Choroid plexus epithelial cell (primary cell): Measurements from ENCODE around the gene MAST2.

ENCODE experiments used
- DNase-seq: peaks from one replicate; pipeline ENCODE4 v3.0.0-alpha.2; 2010; ENCODE audit warnings: low read depth
- H3K4me3 ChIP-seq: 2 replicates; pipeline ENCODE4 v1.5.1; 2011; ENCODE audit warnings: low read depth, mild to moderate bottlenecking, control low read depth, low read length, moderate library complexity
- TF ChIP-seq, protein P1 (sequence below): conservative IDR thresholded peaks from 2 replicates; pipeline ENCODE4 v1.5.1; 2011; ENCODE audit warnings: low read depth, mild to moderate bottlenecking, control low read depth, inconsistent platforms, low read length, moderate library complexity

The MAST2 gene

GRCh38 chr1:45883658-45884057, 80.2 kb downstream of the MAST2 start:
- peak; percentile 41 for DNase-seq
- TF ChIP-seq, protein P1, sequence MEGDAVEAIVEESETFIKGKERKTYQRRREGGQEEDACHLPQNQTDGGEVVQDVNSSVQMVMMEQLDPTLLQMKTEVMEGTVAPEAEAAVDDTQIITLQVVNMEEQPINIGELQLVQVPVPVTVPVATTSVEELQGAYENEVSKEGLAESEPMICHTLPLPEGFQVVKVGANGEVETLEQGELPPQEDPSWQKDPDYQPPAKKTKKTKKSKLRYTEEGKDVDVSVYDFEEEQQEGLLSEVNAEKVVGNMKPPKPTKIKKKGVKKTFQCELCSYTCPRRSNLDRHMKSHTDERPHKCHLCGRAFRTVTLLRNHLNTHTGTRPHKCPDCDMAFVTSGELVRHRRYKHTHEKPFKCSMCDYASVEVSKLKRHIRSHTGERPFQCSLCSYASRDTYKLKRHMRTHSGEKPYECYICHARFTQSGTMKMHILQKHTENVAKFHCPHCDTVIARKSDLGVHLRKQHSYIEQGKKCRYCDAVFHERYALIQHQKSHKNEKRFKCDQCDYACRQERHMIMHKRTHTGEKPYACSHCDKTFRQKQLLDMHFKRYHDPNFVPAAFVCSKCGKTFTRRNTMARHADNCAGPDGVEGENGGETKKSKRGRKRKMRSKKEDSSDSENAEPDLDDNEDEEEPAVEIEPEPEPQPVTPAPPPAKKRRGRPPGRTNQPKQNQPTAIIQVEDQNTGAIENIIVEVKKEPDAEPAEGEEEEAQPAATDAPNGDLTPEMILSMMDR, result no peak
- H3K4me3 ChIP-seq, result no peak overlapping the region

DNA sequence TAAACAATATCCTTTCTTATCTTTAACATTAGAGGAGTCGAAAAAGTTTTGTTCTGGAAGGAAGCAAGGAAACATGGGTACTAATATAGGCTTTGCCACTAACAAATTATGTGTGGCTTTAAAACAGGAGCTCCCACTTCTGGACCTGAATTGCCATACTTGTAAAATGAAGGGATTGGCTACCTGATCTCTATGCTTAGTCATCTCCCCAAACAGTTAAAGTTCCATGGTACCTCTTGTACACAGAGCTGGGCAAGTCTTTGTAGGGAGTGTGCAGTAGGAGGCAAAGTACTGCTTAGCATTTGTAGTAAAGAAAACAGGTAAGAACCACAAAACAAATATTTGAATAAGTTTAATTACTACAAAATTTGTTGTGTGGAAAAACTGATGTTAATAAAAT, 81.3 kb downstream of the MAST2 start:
- H3K4me3 ChIP-seq, result no peak overlapping the region
- DNase-seq, result peak; percentile 30
- TF ChIP-seq, protein P1, result no peak

DNA sequence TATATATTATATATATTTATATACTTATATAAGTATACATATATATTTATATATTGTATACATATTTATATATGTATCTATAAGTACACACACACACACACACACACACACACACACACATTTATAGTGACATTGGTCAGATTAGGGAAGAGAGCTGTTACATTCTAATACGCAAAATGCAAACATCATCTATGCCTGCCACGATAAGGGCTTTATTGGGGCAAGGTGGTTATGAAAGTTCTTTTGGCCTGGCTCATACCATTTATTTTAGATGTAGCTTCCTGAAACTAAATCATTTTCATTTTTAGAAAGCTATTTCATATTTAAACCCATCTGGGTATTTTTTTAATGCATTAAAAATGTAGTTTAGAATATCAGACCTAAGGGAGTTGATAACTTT, 82.8 kb downstream of the MAST2 start:
- no peak for DNase-seq
- TF ChIP-seq, protein P1, result no peak
- H3K4me3 ChIP-seq, result no peak overlapping the region

DNA sequence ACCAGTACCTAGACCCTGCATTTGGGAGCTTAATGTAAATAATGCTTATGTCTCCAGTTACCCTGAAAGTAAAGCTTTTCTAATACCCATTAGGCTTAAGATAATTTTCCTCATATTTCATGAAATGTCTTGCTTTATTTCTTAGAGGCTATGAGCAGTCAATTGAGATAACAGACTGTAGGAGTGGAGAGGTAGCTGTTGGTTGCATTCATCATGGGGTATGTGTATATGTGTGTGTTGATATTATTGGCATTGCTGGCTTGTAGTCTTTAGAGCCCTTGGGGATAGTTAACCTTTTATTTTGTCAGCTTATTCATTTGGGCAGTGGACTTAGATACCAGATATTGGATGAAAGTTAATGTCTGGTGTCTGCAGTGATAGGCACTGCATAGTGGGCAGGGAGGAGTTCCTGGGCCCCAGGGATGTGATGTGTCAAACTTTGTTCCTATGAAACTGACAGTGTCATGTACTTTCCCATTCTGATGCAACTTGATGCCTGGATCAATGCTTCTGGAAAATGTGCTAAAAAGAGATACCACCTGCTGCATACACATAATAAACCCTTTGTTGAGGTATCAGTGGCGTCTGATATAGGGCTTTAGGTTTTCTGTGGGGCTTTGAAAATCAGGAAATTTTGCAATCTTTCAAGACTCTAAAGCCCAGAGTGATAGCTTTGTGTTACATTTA, 83.9 kb downstream of the MAST2 start:
- TF ChIP-seq, protein P1, result no peak
- no peak overlapping the region for H3K4me3 ChIP-seq
- DNase-seq, result no peak

DNA sequence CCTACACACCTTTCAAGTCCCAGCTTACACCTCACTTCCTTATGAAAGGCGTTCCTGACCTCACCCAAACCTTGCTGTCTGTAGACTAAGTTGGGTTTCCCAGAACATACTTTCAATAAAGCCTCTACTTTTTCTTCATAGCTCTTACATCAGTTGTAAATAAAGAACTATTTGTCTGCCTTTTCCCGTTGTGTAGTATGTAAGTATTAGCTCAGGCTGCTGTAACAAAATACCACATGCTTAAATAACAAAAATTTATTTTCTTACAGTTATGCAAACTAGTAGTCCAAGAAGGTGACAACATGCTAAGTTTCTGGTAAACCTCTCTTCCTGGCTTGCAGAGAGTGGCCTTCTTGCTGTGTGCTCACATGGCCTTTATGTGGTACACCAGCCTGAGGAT, 86.7 kb downstream of the MAST2 start:
- H3K4me3 ChIP-seq, result no peak overlapping the region
- TF ChIP-seq, protein P1, result no peak
- DNase-seq, result no peak

GRCh38 chr1:45891087-45891486, 87.7 kb downstream of the MAST2 start:
- TF ChIP-seq, protein P1, result no peak
- DNase-seq, result no peak
- no peak overlapping the region for H3K4me3 ChIP-seq
